HepG2 (cell line): ENCODE measurements around the gene SYNPR. TPM values are rescaled to one million over a fixed set of nuclear protein-coding genes. Genes with fewer than 3 reads are reported as not detected.

ENCODE experiments used
- ATAC-seq: fragments of 200-7000 bp; cut with Tn5 transposase; 3 replicates; pipeline ENCODE4 v1.9.1; 2020; ENCODE audit warnings: mild to moderate bottlenecking, moderate library complexity
- BruUV-seq: library from RNA; stranded (reverse); fragments of 400-500 nt; replicated peaks from 2 replicates; lab custom pipeline; 2021; lab: Mats Ljungman, UMichigan
- CTCF ChIA-PET: fragments of 300-600 bp; formaldehyde crosslinking; extraction: SDS; loops from one replicate; lab custom pipeline; 2021; ENCODE audit warnings: low total read pairs, inconsistent platforms, low intra/inter-chr PET ratio; lab: Yijun Ruan, JAX
- POLR2A ChIA-PET: fragments of 350-600 bp; sonication (Branson Sonifier 250); formaldehyde crosslinking; loops from one replicate; lab custom pipeline; 2020; ENCODE audit warnings: antibody characterized with exemption, inconsistent platforms; lab: Yijun Ruan, JAX
- DNase-seq: peaks from one replicate; pipeline ENCODE4 v3.0.0-alpha.2; 2015; ENCODE audit warnings: low spot score
- FAIRE-seq: peaks from 3 replicates; lab custom pipeline; 2011; peaks lifted over from hg19 to GRCh38; lab: Jason Lieb, UNC
- H2AFZ ChIP-seq: one replicate; pipeline ENCODE4 v1.6.1; 2011; ENCODE audit warnings: low read length, inconsistent platforms
- H3K27ac ChIP-seq: fragments of 300-600 bp; 3 replicates; pipeline ENCODE4 v1.8.0; 2011; ENCODE audit warnings: mixed run types, mild to moderate bottlenecking, mixed read lengths, low read length, inconsistent platforms; ENCODE audit not compliant: insufficient read depth; ENCODE audit errors: extremely low read length
- H3K27me3 ChIP-seq, 2 experiments: fragments of 200-600 bp in 1 of 2; 2 replicates in 1 of 2; 3 replicates in 1 of 2; pipeline versions ENCODE4 v1.6.0 to v1.8.0; 2011; ENCODE audit warnings: low read length in 2 of 2, mild to moderate bottlenecking in 2 of 2, moderate library complexity in 2 of 2, inconsistent platforms in 1 of 2; ENCODE audit not compliant: insufficient read depth in 2 of 2, control insufficient read depth in 1 of 2
- H3K36me3 ChIP-seq, 2 experiments: fragments of 200-600 bp in 1 of 2; replicated peaks in 1 of 2; 2 replicates in 1 of 2; 3 replicates in 1 of 2; pipeline versions ENCODE4 v1.5.1 to v1.8.0; 2011; ENCODE audit warnings: low read length in 2 of 2, inconsistent platforms in 1 of 2; ENCODE audit not compliant: insufficient read depth in 2 of 2, control insufficient read depth in 1 of 2
- H3K4me1 ChIP-seq: 2 replicates; pipeline ENCODE4 v1.5.1; 2012; ENCODE audit warnings: low read length, inconsistent platforms; ENCODE audit not compliant: insufficient read depth
- H3K4me2 ChIP-seq: 2 replicates; pipeline ENCODE4 v1.6.0; 2011; ENCODE audit warnings: low read depth, low read length, inconsistent platforms
- H3K4me3 ChIP-seq, 3 experiments: fragments of 200-600 bp in 1 of 3; sonication (generic), shearing (Covaris generic) in 1 of 3; replicated peaks in 1 of 3; 2 replicates each; pipeline ENCODE4 v1.5.1; 2011 to 2016; ENCODE audit warnings: low read length in 3 of 3, inconsistent platforms in 2 of 3, low read depth in 2 of 3, mild to moderate bottlenecking in 2 of 3, control low read depth in 1 of 3, mixed read lengths in 1 of 3; ENCODE audit not compliant: insufficient read depth in 1 of 3
- H3K79me2 ChIP-seq: one replicate; pipeline ENCODE4 v1.6.1; 2011; ENCODE audit warnings: low read length, inconsistent platforms; ENCODE audit not compliant: insufficient read depth
- H3K9ac ChIP-seq: 2 replicates; pipeline ENCODE4 v1.6.0; 2011; ENCODE audit warnings: mild to moderate bottlenecking, low read depth, low read length, inconsistent platforms; ENCODE audit not compliant: insufficient read depth
- H3K9me3 ChIP-seq: 2 replicates; pipeline ENCODE4 v1.5.1; 2012; ENCODE audit warnings: mild to moderate bottlenecking, low read length
- H4K20me1 ChIP-seq: 2 replicates; pipeline ENCODE4 v1.6.0; 2011; ENCODE audit warnings: inconsistent platforms, mild to moderate bottlenecking, low read length, moderate library complexity; ENCODE audit not compliant: insufficient read depth
- ARNT ChIP-seq: fragments of 450-650 bp; IDR thresholded peaks from 2 replicates; pipeline ENCODE4 v1.6.1; 2017
- MEF2D ChIP-seq: sonication (generic); formaldehyde crosslinking; IDR thresholded peaks from 2 replicates; pipeline ENCODE4 v1.5.1; 2020; ENCODE audit warnings: mild to moderate bottlenecking, missing genetic modification reagents
- MLLT10 ChIP-seq: sonication (generic); formaldehyde crosslinking; IDR thresholded peaks from 2 replicates; pipeline ENCODE4 v1.4.0; 2020; ENCODE audit warnings: missing genetic modification reagents
- PRDM10 ChIP-seq: sonication (generic); formaldehyde crosslinking; IDR thresholded peaks from 2 replicates; pipeline ENCODE4 v1.4.0; 2020; ENCODE audit warnings: low read depth, missing genetic modification reagents
- SAFB2 ChIP-seq: sonication (generic); formaldehyde crosslinking; IDR thresholded peaks from 2 replicates; pipeline ENCODE4 v1.5.1; 2020; ENCODE audit warnings: missing genetic modification reagents, low read depth, mild to moderate bottlenecking, borderline replicate concordance
- SMAD9 ChIP-seq: sonication (generic); formaldehyde crosslinking; IDR thresholded peaks from 2 replicates; pipeline ENCODE4 v1.5.1; 2020; ENCODE audit warnings: mild to moderate bottlenecking, missing genetic modification reagents
- SOX6 ChIP-seq, 2 experiments: fragments of 450-650 bp in 1 of 2; sonication (generic) in 1 of 2; formaldehyde crosslinking in 1 of 2; IDR thresholded peaks; 2 replicates each; pipeline versions ENCODE4 v1.4.0 to v1.6.1; 2017 to 2020; ENCODE audit warnings: antibody characterized with exemption in 1 of 2, mild to moderate bottlenecking in 1 of 2, missing genetic modification reagents in 1 of 2
- TFAP4 ChIP-seq: sonication (generic); IDR thresholded peaks from 2 replicates; pipeline ENCODE4 v1.6.1; 2016; ENCODE audit warnings: low read depth, borderline replicate concordance
- ZBTB38 ChIP-seq: sonication (generic); formaldehyde crosslinking; IDR thresholded peaks from 2 replicates; pipeline ENCODE4 v1.5.1; 2020; ENCODE audit warnings: mild to moderate bottlenecking, missing genetic modification reagents
- ZKSCAN5 ChIP-seq: sonication (generic); formaldehyde crosslinking; IDR thresholded peaks from 2 replicates; pipeline ENCODE4 v1.5.1; 2020; ENCODE audit warnings: mild to moderate bottlenecking, missing genetic modification reagents
- ZNF17 ChIP-seq: sonication (generic); formaldehyde crosslinking; IDR thresholded peaks from 2 replicates; pipeline ENCODE4 v1.5.0; 2020; ENCODE audit warnings: mild to moderate bottlenecking, missing genetic modification reagents
- ZNF234 ChIP-seq: sonication (generic); formaldehyde crosslinking; conservative IDR thresholded peaks from 2 replicates; pipeline ENCODE4 v1.5.1; 2020; ENCODE audit warnings: mild to moderate bottlenecking, missing genetic modification reagents
- ZNF678 ChIP-seq: sonication (generic); formaldehyde crosslinking; IDR thresholded peaks from 2 replicates; pipeline ENCODE4 v1.4.0; 2020; ENCODE audit warnings: mild to moderate bottlenecking, missing genetic modification reagents
- ZNF839 ChIP-seq: sonication (generic); formaldehyde crosslinking; IDR thresholded peaks from 2 replicates; pipeline ENCODE4 v1.4.0; 2020; ENCODE audit warnings: missing genetic modification reagents, mild to moderate bottlenecking, borderline replicate concordance
- ZNF878 ChIP-seq: sonication (generic); formaldehyde crosslinking; IDR thresholded peaks from 2 replicates; pipeline ENCODE4 v1.8.1; 2023; ENCODE audit warnings: mild to moderate bottlenecking, missing genetic modification reagents, moderate library complexity
- WGBS: methylation state at CpG from one replicate; pipeline ENCODE4 v1.1.6; 2017; ENCODE audit warnings: low lambda C conversion rate; 5-methylcytosine and 5-hydroxymethylcytosine counted together
- in situ Hi-C: cut with HindIII; loops from 2 replicates; pipeline ENCODE4 v1.10.0; 2017; ENCODE audit warnings: low pct_unique_long_range_greater_than_20kb; ENCODE audit not compliant: extremely low pct_ligation_motif_present
- intact Hi-C: fragments of 100-400 bp; cut with micrococcal nuclease; formaldehyde crosslinking; loops from one replicate; pipeline ENCODE4 v1.10.0; 2022; ENCODE audit not compliant: unreplicated experiment
- polyA plus RNA-seq, 8 experiments: library from polyadenylated mRNA; depleted of rRNA in 3 of 8; stranded (reverse) in 7 of 8; unstranded in 1 of 8; fragments of >200 nt; fragmentation: Illumina TruSeq in 4 of 8; extraction: Trizol in 4 of 8; gene quantifications; 2 replicates each; pipeline versions ENCODE4 v1.2.1 to v1.2.3, GENCODE V29; 2011 to 2016; ENCODE audit warnings: low read depth in 4 of 8, missing spikeins in 1 of 8, mixed read lengths in 1 of 8; ENCODE audit not compliant: insufficient read depth in 1 of 8
- total RNA-seq, 5 experiments: library from RNA; depleted of rRNA; stranded (reverse); fragments of >200 nt; fragmentation: Illumina TruSeq; extraction: Trizol; gene quantifications; 2 replicates each; pipeline ENCODE4 v1.2.3, GENCODE V29; 2016; ENCODE audit warnings: low read depth in 1 of 5

SYNPR gene
- total and polyA plus RNA-seq, 2 of the 13 experiments (the other 11 are each of a cell fraction or from before 2014, with no cell fraction given) = 0.04 TPM; not detected in 1

- Histone ChIP-seq H3K4me1 (no peaks in the 10 kb centered on the region), H3K4me2 (no peak overlapping the region), H3K36me3 (no peaks in the 10 kb centered on the region)
- in situ Hi-C loops = no loop called here
- TF ChIP-seq MLLT10 (no peak), ZBTB38 (CRISPR knock-in tag) (no peak), ZNF839 (CRISPR knock-in tag) (no peak), SAFB2 (CRISPR knock-in tag) (no peak), SOX6 (IDR thresholded peaks at IDR 0.05) (no peak), SOX6 (CRISPR knock-in tag; IDR thresholded peaks at IDR 0.05) (no peak), ZNF678 (CRISPR knock-in tag) (no peak), SMAD9 (CRISPR knock-in tag) (no peak), TFAP4 (no peak), ZKSCAN5 (CRISPR knock-in tag) (no peak), ZNF878 (CRISPR knock-in tag) (no peak), ZNF17 (CRISPR knock-in tag) (no peak), ZNF234 (CRISPR knock-in tag) (no peak), MEF2D (no peak), PRDM10 (CRISPR knock-in tag) (no peak), ARNT (no peak)
- TF ChIP-seq, all 625 proteins: peak for 0
- Histone ChIP-seq H4K20me1 (no peaks in the 10 kb centered on the region), H3K9ac (no peak overlapping the region), H2AFZ (no peak overlapping the region), H3K4me3 (no peak overlapping the region), H3K27me3 (no peaks in the 10 kb centered on the region), H3K79me2 (no peaks in the 10 kb centered on the region), H3K27ac (no peak overlapping the region), H3K9me3 (no peaks in the 10 kb centered on the region)
- no TSS peak for BruUV-seq
- CTCF ChIA-PET = no interaction called here
- 23% methylated on average over 2 of the region's 2 CpGs for WGBS
- POLR2A ChIA-PET = no interaction called here
- DNase-seq (no peak), ATAC-seq (no peak), FAIRE-seq (no peak)
- intact Hi-C loops = no loop called here
Measured at GRCh38 chr3:63597019-63597418, 318.9 kb downstream of the SYNPR start.
